Calu3 (cell line): Measurements from ENCODE around the gene UTY. TPM values are rescaled to one million over a fixed set of nuclear protein-coding genes. Genes with fewer than 3 reads are reported as not detected.

Experiments used
- BruUV-seq: library from RNA; stranded (reverse); fragments of 400-500 nt; replicated peaks from 2 replicates; lab custom pipeline; 2021; lab: Mats Ljungman, UMichigan
- CTCF ChIA-PET: fragments of 300-600 bp; sonication (Branson Sonifier 250); formaldehyde crosslinking; loops from one replicate; lab custom pipeline; 2022; ENCODE audit warnings: antibody characterized with exemption; lab: Charles Lee
- DNase-seq: peaks from one replicate; pipeline ENCODE4 v3.0.0; 2022
- H3K27ac Mint-ChIP-seq: one replicate; pipeline ENCODE4 v1.8.0; 2022; ENCODE audit warnings: mixed read lengths; ENCODE audit not compliant: unreplicated experiment
- H3K27me3 Mint-ChIP-seq: one replicate; pipeline ENCODE4 v1.8.0; 2022; ENCODE audit warnings: mixed read lengths; ENCODE audit not compliant: unreplicated experiment
- H3K36me3 Mint-ChIP-seq: one replicate; pipeline ENCODE4 v1.8.0; 2022; ENCODE audit warnings: mild to moderate bottlenecking, moderate library complexity, mixed read lengths; ENCODE audit not compliant: insufficient read depth, unreplicated experiment
- H3K4me1 Mint-ChIP-seq: one replicate; pipeline ENCODE4 v1.8.0; 2022; ENCODE audit warnings: mild to moderate bottlenecking, low read depth, mixed read lengths; ENCODE audit not compliant: unreplicated experiment
- H3K4me3 Mint-ChIP-seq: one replicate; pipeline ENCODE4 v1.8.0; 2022; ENCODE audit warnings: mild to moderate bottlenecking, low read depth, moderate library complexity, mixed read lengths; ENCODE audit not compliant: unreplicated experiment
- H3K9me3 Mint-ChIP-seq: one replicate; pipeline ENCODE4 v1.8.0; 2022; ENCODE audit warnings: low read depth, mixed read lengths; ENCODE audit not compliant: unreplicated experiment
- CTCF ChIP-seq: fragments of 200-600 bp; IDR thresholded peaks from one replicate; pipeline ENCODE4 v1.8.0; 2022; ENCODE audit warnings: antibody characterized with exemption; ENCODE audit not compliant: unreplicated experiment
- intact Hi-C: fragments of 100-400 bp; cut with micrococcal nuclease; formaldehyde crosslinking; loops from one replicate; pipeline ENCODE4 v1.10.0; 2022; ENCODE audit not compliant: unreplicated experiment
- total RNA-seq: library from RNA; stranded (reverse); gene quantifications from 2 replicates; pipeline ENCODE4 v1.2.3, GENCODE V29; 2022

UTY gene
- total RNA-seq, 1 experiment from 2014 or later, result not detected

- no peak for DNase-seq
- Mint-ChIP-seq H3K4me1 (no peaks in the 10 kb centered on the region), H3K27ac (no peak overlapping the region), H3K9me3 (no peaks in the 10 kb centered on the region), H3K36me3 (no peaks in the 10 kb centered on the region), H3K4me3 (no peak overlapping the region), H3K27me3 (no peaks in the 10 kb centered on the region)
- TF ChIP-seq CTCF, result no peak
- intact Hi-C loops, result no loop called here
- no TSS peak for BruUV-seq
- CTCF ChIA-PET, result no interaction called here
Observed at GRCh38 chrY:13415556-13415955, 64.3 kb downstream of the UTY start.

- no peak overlapping the region for H3K4me3 Mint-ChIP-seq
- no peaks in the 10 kb centered on the region for H3K9me3 Mint-ChIP-seq
- no peak for TF ChIP-seq CTCF
Observed at GRCh38 chrY:13398876-13399275, 81.0 kb downstream of the UTY start.

DNA sequence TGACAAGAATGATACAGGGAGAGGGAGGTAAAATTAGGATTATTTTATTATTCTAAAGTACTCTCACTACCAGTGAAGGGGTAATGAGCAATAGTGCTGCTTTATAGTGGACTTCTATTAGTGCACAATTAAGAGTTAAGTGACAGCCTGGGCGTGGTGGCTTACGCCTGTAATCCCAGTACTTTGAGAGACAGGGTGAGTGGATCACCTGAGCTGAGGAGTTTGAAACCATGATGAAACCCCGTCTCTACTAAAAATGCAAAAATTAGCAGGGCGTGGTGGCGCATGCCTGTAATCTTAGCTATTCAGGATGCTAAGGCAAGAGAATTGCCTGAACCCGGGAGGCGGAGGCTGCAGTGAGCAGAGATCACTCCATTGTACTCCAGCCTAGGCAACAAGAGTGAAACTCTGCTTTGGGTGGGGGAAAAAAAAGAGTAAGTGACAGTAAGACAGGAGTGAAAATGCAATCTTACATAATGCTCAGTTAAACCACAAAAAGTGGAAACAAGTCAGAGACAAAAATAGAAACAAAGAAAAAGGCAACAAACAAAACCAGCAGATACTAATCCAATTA lies 98.6 kb downstream of the UTY start:
- DNase-seq, result no peak
- no TSS peak for BruUV-seq
- Mint-ChIP-seq H3K27me3 (no peaks in the 10 kb centered on the region), H3K36me3 (no peaks in the 10 kb centered on the region), H3K27ac (no peak overlapping the region), H3K4me1 (no peaks in the 10 kb centered on the region), H3K4me3 (no peak overlapping the region), H3K9me3 (no peaks in the 10 kb centered on the region)
- intact Hi-C loops, result no loop called here
- CTCF ChIA-PET, result no interaction called here
- no peak for TF ChIP-seq CTCF

More at GRCh38 chrY:13398876-13399275, 81.0 kb downstream of the UTY start:
- BruUV-seq, result no TSS peak
- intact Hi-C loops, result no loop called here
- CTCF ChIA-PET, result no interaction called here
- Mint-ChIP-seq H3K27me3 (no peaks in the 10 kb centered on the region), H3K36me3 (no peaks in the 10 kb centered on the region), H3K27ac (no peak overlapping the region), H3K4me1 (no peaks in the 10 kb centered on the region)
- DNase-seq, result no peak

DNA sequence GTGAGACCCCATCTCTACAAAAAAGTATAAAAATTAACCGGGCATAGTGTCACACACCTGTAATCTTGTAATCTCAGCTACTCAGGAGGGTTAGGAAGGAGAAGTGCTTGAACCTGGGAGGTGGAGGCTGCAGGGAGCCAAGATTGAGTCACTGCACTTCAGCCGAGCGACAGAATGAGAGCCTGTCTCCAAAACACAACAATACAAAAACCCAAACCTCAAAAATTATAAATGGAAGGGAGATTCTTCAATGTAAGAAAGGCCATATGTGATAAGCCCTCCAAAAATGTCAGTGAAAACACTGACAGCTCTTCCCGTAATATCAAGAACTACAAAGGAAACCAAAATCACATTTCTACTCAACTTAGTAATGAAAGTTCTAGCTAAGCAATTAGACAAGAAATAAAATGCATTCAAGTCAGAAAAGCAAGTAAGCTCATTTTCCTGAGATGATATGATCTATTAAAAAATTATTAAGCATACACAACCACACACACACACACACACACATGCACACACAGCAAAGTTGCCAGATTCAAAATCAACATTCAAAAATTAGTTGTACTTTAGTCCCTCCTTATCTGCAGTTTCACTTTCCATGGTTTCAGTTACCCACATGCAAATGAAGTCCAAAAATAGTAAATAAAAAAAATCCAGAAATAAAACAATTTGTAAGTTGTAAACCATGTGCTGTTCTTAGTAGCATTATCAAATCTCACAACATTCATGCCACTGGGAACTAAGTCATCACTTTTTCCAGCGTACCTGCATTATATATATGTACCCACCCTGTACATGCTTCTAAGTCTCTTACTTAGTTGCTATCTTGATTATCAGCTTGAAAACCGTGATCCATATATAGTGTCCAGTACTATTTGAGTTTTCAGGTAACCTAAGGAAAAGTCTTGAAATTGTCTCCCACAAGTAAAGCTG lies 108.7 kb downstream of the UTY start:
- Mint-ChIP-seq H3K36me3 (no peaks in the 10 kb centered on the region), H3K9me3 (no peaks in the 10 kb centered on the region), H3K27ac (no peak overlapping the region), H3K4me1 (no peaks in the 10 kb centered on the region), H3K27me3 (no peaks in the 10 kb centered on the region), H3K4me3 (no peak overlapping the region)
- no peak for DNase-seq
- intact Hi-C loops, result no loop called here
- CTCF ChIA-PET, result no interaction called here
- TF ChIP-seq CTCF, result no peak
- BruUV-seq, result no TSS peak
